Measurements from ENCODE around the gene TRMU.

Gene TRMU

DNA sequence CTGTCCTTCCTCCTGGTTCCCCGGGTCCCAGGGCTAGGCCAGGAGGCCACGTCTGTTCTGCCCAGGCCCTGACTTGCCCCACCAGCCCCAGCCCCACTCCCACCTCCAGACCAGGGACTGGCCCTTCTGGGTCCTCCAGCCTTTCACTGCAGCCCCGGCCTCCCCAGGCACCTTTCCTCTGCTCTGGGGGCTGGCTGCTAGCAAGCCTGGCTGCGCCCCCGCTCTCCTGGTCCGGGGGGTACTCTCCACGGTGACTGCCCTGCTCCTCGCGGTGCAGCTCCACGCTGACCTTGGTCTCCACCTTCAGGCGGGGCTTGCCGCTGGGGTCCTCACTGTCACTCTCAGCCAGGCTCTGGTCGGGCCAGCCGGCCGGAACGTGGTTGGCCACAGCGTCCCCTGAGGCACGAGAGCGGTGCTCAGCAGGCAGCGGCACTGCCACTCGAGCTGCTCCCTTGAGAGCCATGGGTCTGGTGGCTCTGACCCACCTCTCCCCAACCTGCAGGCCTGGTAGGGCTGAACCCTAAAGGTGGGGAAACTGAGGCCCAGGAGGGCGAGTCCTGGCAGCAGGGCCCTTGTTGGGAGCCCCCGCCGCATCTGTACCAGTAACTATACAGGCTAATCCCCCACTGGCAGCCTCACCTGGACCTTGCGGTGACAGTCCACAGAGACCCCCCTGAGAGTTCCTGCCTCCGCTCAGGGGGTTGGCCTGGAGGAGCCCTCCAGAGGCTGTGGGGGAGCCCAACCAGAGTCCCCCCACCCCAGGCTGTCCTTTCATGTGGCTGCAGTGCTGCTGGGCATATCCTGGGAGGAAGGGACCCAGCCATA lies 29.0 kb downstream of the TRMU start:
- TF ChIP-seq CREB1 (IDR thresholded peaks at IDR 0.05; ENCODE audit: low read depth): no peak
- TF ChIP-seq TCF12 (IDR thresholded peaks at IDR 0.05; ENCODE audit: low read depth): no peak
- no peak for TF ChIP-seq RAD21 (IDR thresholded peaks at IDR 0.05; ENCODE audit: low read depth)
- TF ChIP-seq CEBPB (IDR thresholded peaks at IDR 0.05): no peak
- TF ChIP-seq FOXM1 (IDR thresholded peaks at IDR 0.05; ENCODE audit: borderline replicate concordance, low read depth): no peak
- no peak for TF ChIP-seq YY1 (IDR thresholded peaks at IDR 0.05; ENCODE audit: low read depth)
- no peak for TF ChIP-seq EGR1 (IDR thresholded peaks at IDR 0.05)
- TF ChIP-seq, protein P1, sequence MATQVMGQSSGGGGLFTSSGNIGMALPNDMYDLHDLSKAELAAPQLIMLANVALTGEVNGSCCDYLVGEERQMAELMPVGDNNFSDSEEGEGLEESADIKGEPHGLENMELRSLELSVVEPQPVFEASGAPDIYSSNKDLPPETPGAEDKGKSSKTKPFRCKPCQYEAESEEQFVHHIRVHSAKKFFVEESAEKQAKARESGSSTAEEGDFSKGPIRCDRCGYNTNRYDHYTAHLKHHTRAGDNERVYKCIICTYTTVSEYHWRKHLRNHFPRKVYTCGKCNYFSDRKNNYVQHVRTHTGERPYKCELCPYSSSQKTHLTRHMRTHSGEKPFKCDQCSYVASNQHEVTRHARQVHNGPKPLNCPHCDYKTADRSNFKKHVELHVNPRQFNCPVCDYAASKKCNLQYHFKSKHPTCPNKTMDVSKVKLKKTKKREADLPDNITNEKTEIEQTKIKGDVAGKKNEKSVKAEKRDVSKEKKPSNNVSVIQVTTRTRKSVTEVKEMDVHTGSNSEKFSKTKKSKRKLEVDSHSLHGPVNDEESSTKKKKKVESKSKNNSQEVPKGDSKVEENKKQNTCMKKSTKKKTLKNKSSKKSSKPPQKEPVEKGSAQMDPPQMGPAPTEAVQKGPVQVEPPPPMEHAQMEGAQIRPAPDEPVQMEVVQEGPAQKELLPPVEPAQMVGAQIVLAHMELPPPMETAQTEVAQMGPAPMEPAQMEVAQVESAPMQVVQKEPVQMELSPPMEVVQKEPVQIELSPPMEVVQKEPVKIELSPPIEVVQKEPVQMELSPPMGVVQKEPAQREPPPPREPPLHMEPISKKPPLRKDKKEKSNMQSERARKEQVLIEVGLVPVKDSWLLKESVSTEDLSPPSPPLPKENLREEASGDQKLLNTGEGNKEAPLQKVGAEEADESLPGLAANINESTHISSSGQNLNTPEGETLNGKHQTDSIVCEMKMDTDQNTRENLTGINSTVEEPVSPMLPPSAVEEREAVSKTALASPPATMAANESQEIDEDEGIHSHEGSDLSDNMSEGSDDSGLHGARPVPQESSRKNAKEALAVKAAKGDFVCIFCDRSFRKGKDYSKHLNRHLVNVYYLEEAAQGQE (IDR thresholded peaks at IDR 0.05; ENCODE audit: low read depth): no peak
- no peak for TF ChIP-seq NFIC (IDR thresholded peaks at IDR 0.05)
- TF ChIP-seq, protein P2, sequence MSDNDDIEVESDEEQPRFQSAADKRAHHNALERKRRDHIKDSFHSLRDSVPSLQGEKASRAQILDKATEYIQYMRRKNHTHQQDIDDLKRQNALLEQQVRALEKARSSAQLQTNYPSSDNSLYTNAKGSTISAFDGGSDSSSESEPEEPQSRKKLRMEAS (IDR thresholded peaks at IDR 0.05): no peak
- no peak for TF ChIP-seq TEAD4 (IDR thresholded peaks at IDR 0.05)
- TF ChIP-seq TAF1 (IDR thresholded peaks at IDR 0.05; ENCODE audit: low read depth): no peak
- no peak for TF ChIP-seq ZBTB7A (IDR thresholded peaks at IDR 0.05; ENCODE audit: low read depth)
- no peak for TF ChIP-seq EP300 (IDR thresholded peaks at IDR 0.05; ENCODE audit: borderline replicate concordance)
- TF ChIP-seq, protein P3, sequence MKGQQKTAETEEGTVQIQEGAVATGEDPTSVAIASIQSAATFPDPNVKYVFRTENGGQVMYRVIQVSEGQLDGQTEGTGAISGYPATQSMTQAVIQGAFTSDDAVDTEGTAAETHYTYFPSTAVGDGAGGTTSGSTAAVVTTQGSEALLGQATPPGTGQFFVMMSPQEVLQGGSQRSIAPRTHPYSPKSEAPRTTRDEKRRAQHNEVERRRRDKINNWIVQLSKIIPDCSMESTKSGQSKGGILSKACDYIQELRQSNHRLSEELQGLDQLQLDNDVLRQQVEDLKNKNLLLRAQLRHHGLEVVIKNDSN (IDR thresholded peaks at IDR 0.05): no peak

DNA sequence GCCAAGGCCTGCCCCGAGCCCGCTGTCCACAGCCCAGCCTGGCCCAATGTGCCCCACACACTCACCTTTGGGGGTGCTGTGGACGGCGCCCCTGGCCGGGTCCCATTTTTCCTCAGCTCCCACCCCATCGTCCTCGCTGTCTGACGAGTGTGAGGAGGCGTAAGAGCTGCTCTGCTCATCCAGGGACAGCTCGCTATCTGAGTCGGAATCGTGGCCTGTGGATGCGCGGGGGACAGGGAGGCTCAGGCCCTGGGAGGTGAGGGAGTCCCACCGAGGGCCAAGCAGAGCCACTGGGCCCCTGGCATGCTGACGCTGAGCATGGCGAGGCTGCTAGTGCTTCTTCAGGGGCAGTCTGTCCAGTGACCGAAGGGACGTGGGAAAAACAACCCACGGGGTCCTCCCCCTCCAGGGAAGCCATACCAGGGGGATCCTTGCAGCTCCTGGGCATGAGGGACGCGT lies 29.7 kb downstream of the TRMU start:
- TF ChIP-seq EGR1 (IDR thresholded peaks at IDR 0.05) (no peak), TCF12 (IDR thresholded peaks at IDR 0.05; ENCODE audit: low read depth) (no peak)

DNA sequence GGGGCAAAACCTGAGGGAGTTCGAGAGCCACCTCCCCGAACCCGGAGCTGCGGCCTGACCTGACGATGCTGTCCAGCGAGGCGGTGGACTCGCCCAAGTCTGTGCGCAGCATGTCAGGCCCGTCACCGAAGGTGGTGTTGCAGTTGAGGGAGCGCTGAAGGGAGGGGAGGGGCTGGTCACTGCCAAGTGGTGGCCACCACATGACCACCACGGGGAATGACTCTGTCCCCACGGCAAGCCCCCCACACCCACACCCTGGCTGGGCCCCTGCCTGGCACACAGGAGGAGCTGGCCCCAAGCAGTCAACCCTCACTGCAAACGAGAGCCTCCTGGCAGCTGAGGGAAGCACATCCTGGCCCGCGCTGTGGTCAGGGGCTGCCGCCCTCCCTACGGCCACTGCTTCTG lies 30.8 kb downstream of the TRMU start:
- TF ChIP-seq CREB1 (IDR thresholded peaks at IDR 0.05; ENCODE audit: low read depth) (no peak), NFIC (IDR thresholded peaks at IDR 0.05) (no peak), TEAD4 (IDR thresholded peaks at IDR 0.05) (no peak), FOXM1 (IDR thresholded peaks at IDR 0.05; ENCODE audit: borderline replicate concordance, low read depth) (no peak), YY1 (IDR thresholded peaks at IDR 0.05; ENCODE audit: low read depth) (no peak), EGR1 (IDR thresholded peaks at IDR 0.05) (no peak), EP300 (IDR thresholded peaks at IDR 0.05; ENCODE audit: borderline replicate concordance) (no peak), CEBPB (IDR thresholded peaks at IDR 0.05) (no peak), ZBTB7A (IDR thresholded peaks at IDR 0.05; ENCODE audit: low read depth) (no peak), RAD21 (IDR thresholded peaks at IDR 0.05; ENCODE audit: low read depth) (no peak), TCF12 (IDR thresholded peaks at IDR 0.05; ENCODE audit: low read depth) (no peak), TAF1 (IDR thresholded peaks at IDR 0.05; ENCODE audit: low read depth) (no peak)
- TF ChIP-seq, protein P1 (IDR thresholded peaks at IDR 0.05; ENCODE audit: low read depth): no peak
- TF ChIP-seq, protein P3 (IDR thresholded peaks at IDR 0.05): no peak
- TF ChIP-seq, protein P2 (IDR thresholded peaks at IDR 0.05): no peak

DNA sequence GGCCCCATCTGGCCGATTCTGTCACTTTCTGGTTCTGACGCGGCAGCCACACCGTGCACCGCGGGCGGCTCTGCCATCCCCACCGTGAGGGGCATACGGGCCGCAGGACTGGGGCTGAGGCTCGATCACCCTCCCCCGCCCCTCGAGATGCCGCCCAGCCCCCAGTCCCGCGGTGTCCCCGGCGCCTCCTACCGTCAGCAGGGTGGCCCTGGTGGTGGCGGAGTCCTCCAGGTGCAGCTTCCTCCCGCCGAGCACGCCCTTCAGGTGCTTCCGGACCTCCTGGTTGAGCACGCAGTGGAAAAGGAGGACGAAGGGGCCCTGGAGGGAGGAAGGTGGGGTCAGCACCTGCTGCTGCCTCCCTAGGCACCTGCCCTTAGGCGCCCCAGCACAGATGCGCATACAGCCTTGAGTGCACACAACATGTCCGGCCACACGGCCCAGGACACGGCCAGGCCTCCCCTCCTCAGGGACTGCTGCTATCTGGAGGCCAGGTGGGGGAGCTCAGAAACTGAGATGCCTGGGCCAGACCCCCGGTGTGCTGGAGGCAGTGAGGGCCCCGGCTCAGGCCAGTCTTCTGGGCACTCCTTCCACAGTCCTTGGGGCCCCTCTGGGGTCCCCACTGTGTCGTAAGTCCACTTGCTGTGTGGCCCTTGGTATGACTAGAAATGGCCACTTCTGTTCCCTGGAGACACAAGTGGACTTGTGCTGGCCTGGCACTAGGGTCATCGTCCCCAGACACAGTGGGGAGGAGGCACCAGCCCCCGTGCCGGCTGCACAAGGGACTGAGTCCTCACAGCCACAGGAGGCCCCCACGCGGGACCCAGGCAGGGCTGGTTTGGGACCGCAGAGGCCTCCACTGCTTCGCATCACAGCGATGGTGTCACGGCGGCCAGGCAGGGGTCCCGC lies 31.5 kb downstream of the TRMU start:
- no peak for TF ChIP-seq NFIC (IDR thresholded peaks at IDR 0.05)
- TF ChIP-seq EGR1 (IDR thresholded peaks at IDR 0.05): no peak
- no peak for TF ChIP-seq TCF12 (IDR thresholded peaks at IDR 0.05; ENCODE audit: low read depth)
- no peak for TF ChIP-seq YY1 (IDR thresholded peaks at IDR 0.05; ENCODE audit: low read depth)
- no peak for TF ChIP-seq TAF1 (IDR thresholded peaks at IDR 0.05; ENCODE audit: low read depth)
- no peak for TF ChIP-seq CREB1 (IDR thresholded peaks at IDR 0.05; ENCODE audit: low read depth)
- TF ChIP-seq, protein P1 (IDR thresholded peaks at IDR 0.05; ENCODE audit: low read depth): no peak
- TF ChIP-seq, protein P3 (IDR thresholded peaks at IDR 0.05): no peak
- TF ChIP-seq ZBTB7A (IDR thresholded peaks at IDR 0.05; ENCODE audit: low read depth): no peak
- no peak for TF ChIP-seq EP300 (IDR thresholded peaks at IDR 0.05; ENCODE audit: borderline replicate concordance)
- no peak for TF ChIP-seq FOXM1 (IDR thresholded peaks at IDR 0.05; ENCODE audit: borderline replicate concordance, low read depth)
- no peak for TF ChIP-seq RAD21 (IDR thresholded peaks at IDR 0.05; ENCODE audit: low read depth)
- TF ChIP-seq CEBPB (IDR thresholded peaks at IDR 0.05): no peak
- TF ChIP-seq TEAD4 (IDR thresholded peaks at IDR 0.05): no peak

Data from Ishikawa (cell line).